ENCODE data around the gene RPGRIP1.

RPGRIP1 gene

GRCh38 chr14:21240417-21240816, 39.5 kb upstream of the RPGRIP1 start:
- H3K4me3 ChIP-seq (replicated peaks; ENCODE audit: low read depth, low read length) = no peak overlapping the region
- DNase-seq (ENCODE audit: extremely low read depth, low read depth) = no peak
- no peak for TF ChIP-seq CTCF (IDR thresholded peaks at IDR 0.05; ENCODE audit: low read depth, low read length, missing control alignments)

GRCh38 chr14:21241218-21241819, 38.6 kb upstream of the RPGRIP1 start:
- TF ChIP-seq CTCF (IDR thresholded peaks at IDR 0.05; ENCODE audit: low read depth, low read length, missing control alignments) = no peak
- H3K4me3 ChIP-seq (replicated peaks; ENCODE audit: low read depth, low read length) = no peak overlapping the region
- no peak for DNase-seq (ENCODE audit: extremely low read depth, low read depth)

DNA sequence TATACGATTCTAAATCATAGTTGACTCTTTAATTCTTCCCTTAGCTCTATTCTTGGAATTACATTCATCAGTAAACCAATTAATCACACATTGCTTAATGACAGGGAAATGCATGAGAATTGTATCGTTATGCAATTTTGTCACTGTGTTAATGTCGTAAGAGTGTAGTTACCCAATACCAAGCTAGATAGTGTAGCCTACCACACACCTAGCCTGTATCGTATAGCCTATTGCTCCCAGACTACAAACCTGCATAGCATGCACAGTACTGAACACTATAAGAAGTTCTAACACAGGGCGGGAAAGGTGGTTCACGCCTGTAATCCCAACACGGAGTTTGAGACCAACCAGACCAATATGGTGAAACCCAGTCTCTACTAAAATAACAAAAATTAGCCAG, 35.3 kb upstream of the RPGRIP1 start:
- H3K4me3 ChIP-seq (replicated peaks; ENCODE audit: low read depth, low read length) = no peak overlapping the region
- TF ChIP-seq CTCF (IDR thresholded peaks at IDR 0.05; ENCODE audit: low read depth, low read length, missing control alignments) = no peak
- no peak for DNase-seq (ENCODE audit: extremely low read depth, low read depth)

GRCh38 chr14:21245813-21246212, 34.1 kb upstream of the RPGRIP1 start:
- DNase-seq (ENCODE audit: extremely low read depth, low read depth) = no peak
- no peak overlapping the region for H3K4me3 ChIP-seq (replicated peaks; ENCODE audit: low read depth, low read length)
- no peak for TF ChIP-seq CTCF (IDR thresholded peaks at IDR 0.05; ENCODE audit: low read depth, low read length, missing control alignments)

GRCh38 chr14:21248338-21248737, 31.5 kb upstream of the RPGRIP1 start:
- DNase-seq (ENCODE audit: extremely low read depth, low read depth) = no peak
- TF ChIP-seq CTCF (IDR thresholded peaks at IDR 0.05; ENCODE audit: low read depth, low read length, missing control alignments) = no peak
- no peak overlapping the region for H3K4me3 ChIP-seq (replicated peaks; ENCODE audit: low read depth, low read length)

DNA sequence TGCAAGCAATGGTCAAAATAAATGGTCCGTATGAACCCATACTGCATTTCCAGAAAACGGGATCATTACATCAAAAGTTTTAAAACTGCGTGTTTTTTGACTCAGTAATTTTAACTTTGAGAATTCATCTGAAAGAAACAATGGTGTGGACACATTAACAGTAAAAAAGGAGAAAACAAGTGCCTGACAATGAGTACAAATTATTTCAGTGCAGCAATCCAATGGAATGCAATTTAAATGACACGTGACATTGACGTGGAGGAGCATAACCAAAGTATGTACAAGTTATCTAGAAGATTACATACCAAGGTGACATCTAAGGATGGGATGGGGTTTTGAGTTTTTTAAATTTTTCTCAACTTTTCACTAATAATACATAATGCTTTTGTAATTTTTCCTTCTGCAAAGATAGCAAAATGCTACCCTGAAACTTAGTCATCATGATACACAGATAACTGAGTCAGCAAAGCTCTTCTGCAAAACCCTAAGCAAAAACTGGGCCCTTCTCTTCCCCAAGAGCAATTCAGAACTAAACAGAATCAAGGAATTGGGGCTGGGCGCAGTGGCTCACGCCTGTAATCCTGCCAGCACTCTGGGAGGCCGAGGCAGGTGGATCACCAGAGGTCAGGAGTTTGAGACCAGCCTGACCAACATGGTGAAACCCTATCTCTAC, 31.0 kb upstream of the RPGRIP1 start:
- no peak for DNase-seq (ENCODE audit: extremely low read depth, low read depth)
- H3K4me3 ChIP-seq (replicated peaks; ENCODE audit: low read depth, low read length) = no peak overlapping the region
- no peak for TF ChIP-seq CTCF (IDR thresholded peaks at IDR 0.05; ENCODE audit: low read depth, low read length, missing control alignments)
